Measurements from ENCODE around the gene RBMS3.

GRCh38 chr3:29991198-29991597 lies 710.3 kb downstream of the RBMS3 start:
- TF ChIP-seq POLR2A (IDR thresholded peaks at IDR 0.05), result no peak
- no peak for TF ChIP-seq CTCF (IDR thresholded peaks at IDR 0.05)
